HG03432 (cell line): ENCODE measurements around the gene TACC2.
"Not testable (repeated sequence)": the region's sequence is repeated elsewhere in the genome, so short reads cannot be mapped to it uniquely, and the experiment has no call there.

Experiments used
- ATAC-seq: cut with Tn5 transposase; IDR thresholded peaks from one replicate; pipeline ENCODE4 v1.9.1; 2021; ENCODE audit warnings: mild to moderate bottlenecking, moderate library complexity; ENCODE audit not compliant: unreplicated experiment

The TACC2 gene

GRCh38 chr10:122057841-122058413 is 69.0 kb downstream of the TACC2 start:
- no peak for ATAC-seq

- ATAC-seq = no peak
Observed at GRCh38 chr10:122060250-122060649, 71.3 kb downstream of the TACC2 start.

GRCh38 chr10:122062831-122063674 is 74.1 kb downstream of the TACC2 start:
- no peak for ATAC-seq

GRCh38 chr10:122066337-122066939 is 77.5 kb downstream of the TACC2 start:
- ATAC-seq = not testable (repeated sequence)

GRCh38 chr10:122068844-122069243 is 79.9 kb downstream of the TACC2 start:
- no peak for ATAC-seq

GRCh38 chr10:122072491-122072890 is 83.5 kb downstream of the TACC2 start:
- ATAC-seq = no peak

GRCh38 chr10:122073508-122073907 is 84.5 kb downstream of the TACC2 start:
- no peak for ATAC-seq

- ATAC-seq = no peak
Observed at GRCh38 chr10:122075171-122075570, 86.2 kb downstream of the TACC2 start.

- not testable (repeated sequence) for ATAC-seq
Observed at GRCh38 chr10:122075876-122076275, 86.9 kb downstream of the TACC2 start.

GRCh38 chr10:122077311-122077875 is 88.4 kb downstream of the TACC2 start:
- no peak for ATAC-seq

- ATAC-seq = no peak
Observed at GRCh38 chr10:122078326-122078725, 89.4 kb downstream of the TACC2 start.

GRCh38 chr10:122078965-122079795 is 90.2 kb downstream of the TACC2 start:
- ATAC-seq = no peak

- no peak for ATAC-seq
Observed at GRCh38 chr10:122082616-122083477, 93.9 kb downstream of the TACC2 start.

- no peak for ATAC-seq
Observed at GRCh38 chr10:122083478-122084025, 94.6 kb downstream of the TACC2 start.

- no peak for ATAC-seq
Observed at GRCh38 chr10:122084286-122085041, 95.5 kb downstream of the TACC2 start.

- ATAC-seq = no peak
Observed at GRCh38 chr10:122085423-122085911, 96.5 kb downstream of the TACC2 start.

- no peak for ATAC-seq
Observed at GRCh38 chr10:122086416-122087240, 97.7 kb downstream of the TACC2 start.

GRCh38 chr10:122087436-122087835 is 98.5 kb downstream of the TACC2 start:
- ATAC-seq = no peak
